ENCODE data around the gene EIF2B5. TPM values are rescaled to one million over a fixed set of nuclear protein-coding genes. Genes with fewer than 3 reads are reported as not detected.
A peak's percentile ranks its signal among the peaks of the same experiment; 100 is the strongest.

The EIF2B5 gene
- total and polyA plus RNA-seq, 9 of the 15 experiments (the other 6 are each of a cell fraction or from before 2014, with no cell fraction given): 19.1 to 92.4 (median 74.0) TPM

- peak; percentile 88 for TF ChIP-seq VEZF1 (CRISPR knock-in tag; IDR thresholded peaks at IDR 0.05)
- peak; percentile 50 for TF ChIP-seq EGR1 (conservative IDR thresholded peaks at IDR 0.05)
- no peak for TF ChIP-seq HDAC8 (tag; IDR thresholded peaks at IDR 0.05)
- no peak for TF ChIP-seq ZNF699 (CRISPR knock-in tag; IDR thresholded peaks at IDR 0.05; ENCODE audit: insufficient replicate concordance)
- TF ChIP-seq ZBTB12 (CRISPR knock-in tag; IDR thresholded peaks at IDR 0.05): no peak
- no peak for TF ChIP-seq CREB3 (tag; conservative IDR thresholded peaks at IDR 0.05; ENCODE audit: low read depth)
- TF ChIP-seq ZNF224 (CRISPR knock-in tag; IDR thresholded peaks at IDR 0.05): no peak
- no peak for TF ChIP-seq FOXA3 (CRISPR knock-in tag; conservative IDR thresholded peaks at IDR 0.05 in 1 of 2, IDR thresholded peaks at IDR 0.05 in 1 of 2)
- TF ChIP-seq NCOA4 (IDR thresholded peaks at IDR 0.05; ENCODE audit: partially characterized antibody): no peak
- 0 out of 2 replicates have a peak, but pooled peaks have one; percentile 9 for TF ChIP-seq PKNOX1 (IDR thresholded peaks at IDR 0.05)
- TF ChIP-seq FUS (optimal IDR thresholded peaks at IDR 0.05; ENCODE audit: low read depth, low read length): no peak
- no peak for TF ChIP-seq ZC3H11A (IDR thresholded peaks at IDR 0.05; ENCODE audit: low read depth, low read length)
- no peak for TF ChIP-seq TAL1 (IDR thresholded peaks at IDR 0.05)
- TF ChIP-seq YY1 (IDR thresholded peaks at IDR 0.05; ENCODE audit: borderline replicate concordance in 1 of 3, control insufficient read depth in 1 of 3, extremely low read depth in 1 of 3, insufficient read depth in 3 of 3, insufficient read length in 1 of 3, insufficient replicate concordance in 2 of 3, low read depth in 1 of 3, low read length in 2 of 3): peak in 2 of 3 experiments; percentile 13 to 35
- no peak for TF ChIP-seq CBX3 (IDR thresholded peaks at IDR 0.05; ENCODE audit: borderline replicate concordance in 1 of 2, low read length in 2 of 2)
- TF ChIP-seq ASH1L (IDR thresholded peaks at IDR 0.05; ENCODE audit: borderline replicate concordance, low read depth, partially characterized antibody): no peak
- no peak for TF ChIP-seq DEAF1 (CRISPR knock-in tag; IDR thresholded peaks at IDR 0.05)
- TF ChIP-seq RBBP5 (IDR thresholded peaks at IDR 0.05; ENCODE audit: borderline replicate concordance, insufficient read depth, low read length, poor library complexity, severe bottlenecking): peak; percentile 74
- TF ChIP-seq RNF2 (IDR thresholded peaks at IDR 0.05): no peak
- TF ChIP-seq HCFC1 (IDR thresholded peaks at IDR 0.05; ENCODE audit: low read depth, low read length): no peak; the same call in 1 of the 2 replicates
Measured at GRCh38 chr3:184154885-184155643, 19.9 kb downstream of the EIF2B5 start, which contains the start of gene DVL3 (continued).
